ENCODE results near the gene CUBN.

CUBN gene

GRCh38 chr10:17010363-17011145 lies 119.1 kb downstream of the CUBN start:
- TF ChIP-seq CTCF (IDR thresholded peaks at IDR 0.05; ENCODE audit: low read depth, low read length): no peak
- no peak overlapping the region for H3K4me3 ChIP-seq (ENCODE audit: low read depth, low read length)

- no peak for TF ChIP-seq CTCF (IDR thresholded peaks at IDR 0.05; ENCODE audit: low read depth, low read length)
- H3K4me3 ChIP-seq (ENCODE audit: low read depth, low read length): no peak overlapping the region
These were observed 120.4 kb downstream of the CUBN start for GRCh38 chr10:17009212-17009700.

GRCh38 chr10:17007418-17007770 lies 122.2 kb downstream of the CUBN start:
- TF ChIP-seq CTCF (IDR thresholded peaks at IDR 0.05; ENCODE audit: low read depth, low read length): no peak
- H3K4me3 ChIP-seq (ENCODE audit: low read depth, low read length): no peak overlapping the region

GRCh38 chr10:17006631-17007417 lies 122.8 kb downstream of the CUBN start:
- no peak for TF ChIP-seq CTCF (IDR thresholded peaks at IDR 0.05; ENCODE audit: low read depth, low read length)
- H3K4me3 ChIP-seq (ENCODE audit: low read depth, low read length): no peak overlapping the region

- H3K4me3 ChIP-seq (ENCODE audit: low read depth, low read length): no peak overlapping the region
- TF ChIP-seq CTCF (IDR thresholded peaks at IDR 0.05; ENCODE audit: low read depth, low read length): no peak
These were observed 123.7 kb downstream of the CUBN start for GRCh38 chr10:17005621-17006566.

- no peak for TF ChIP-seq CTCF (IDR thresholded peaks at IDR 0.05; ENCODE audit: low read depth, low read length)
- no peak overlapping the region for H3K4me3 ChIP-seq (ENCODE audit: low read depth, low read length)
These were observed 124.7 kb downstream of the CUBN start for GRCh38 chr10:17004801-17005380.
